ENCODE measurements around the gene FADS2.

GRCh38 chr11:61906522-61906909 is 78.4 kb downstream of the FADS2 start:
- TF ChIP-seq, protein P1, sequence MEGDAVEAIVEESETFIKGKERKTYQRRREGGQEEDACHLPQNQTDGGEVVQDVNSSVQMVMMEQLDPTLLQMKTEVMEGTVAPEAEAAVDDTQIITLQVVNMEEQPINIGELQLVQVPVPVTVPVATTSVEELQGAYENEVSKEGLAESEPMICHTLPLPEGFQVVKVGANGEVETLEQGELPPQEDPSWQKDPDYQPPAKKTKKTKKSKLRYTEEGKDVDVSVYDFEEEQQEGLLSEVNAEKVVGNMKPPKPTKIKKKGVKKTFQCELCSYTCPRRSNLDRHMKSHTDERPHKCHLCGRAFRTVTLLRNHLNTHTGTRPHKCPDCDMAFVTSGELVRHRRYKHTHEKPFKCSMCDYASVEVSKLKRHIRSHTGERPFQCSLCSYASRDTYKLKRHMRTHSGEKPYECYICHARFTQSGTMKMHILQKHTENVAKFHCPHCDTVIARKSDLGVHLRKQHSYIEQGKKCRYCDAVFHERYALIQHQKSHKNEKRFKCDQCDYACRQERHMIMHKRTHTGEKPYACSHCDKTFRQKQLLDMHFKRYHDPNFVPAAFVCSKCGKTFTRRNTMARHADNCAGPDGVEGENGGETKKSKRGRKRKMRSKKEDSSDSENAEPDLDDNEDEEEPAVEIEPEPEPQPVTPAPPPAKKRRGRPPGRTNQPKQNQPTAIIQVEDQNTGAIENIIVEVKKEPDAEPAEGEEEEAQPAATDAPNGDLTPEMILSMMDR (optimal IDR thresholded peaks at IDR 0.05 in 1 of 3, IDR thresholded peaks at IDR 0.05 in 1 of 3, conservative IDR thresholded peaks at IDR 0.05 in 1 of 3; ENCODE audit: extremely low read depth in 1 of 3, insufficient read depth in 2 of 3, low read length in 3 of 3): no peak
- TF ChIP-seq EZH2 (IDR thresholded peaks at IDR 0.05; ENCODE audit: low read length): no peak
